HG03060 (cell line): ENCODE measurements around the gene LMOD1.
"Not testable (repeated sequence)": the region's sequence is repeated elsewhere in the genome, so short reads cannot be mapped to it uniquely, and the experiment has no call there.

ENCODE experiments used
- ATAC-seq: cut with Tn5 transposase; IDR thresholded peaks from one replicate; pipeline ENCODE4 v1.9.1; 2021; ENCODE audit warnings: low read depth, moderate number of reproducible peaks; ENCODE audit not compliant: unreplicated experiment

The LMOD1 gene

DNA sequence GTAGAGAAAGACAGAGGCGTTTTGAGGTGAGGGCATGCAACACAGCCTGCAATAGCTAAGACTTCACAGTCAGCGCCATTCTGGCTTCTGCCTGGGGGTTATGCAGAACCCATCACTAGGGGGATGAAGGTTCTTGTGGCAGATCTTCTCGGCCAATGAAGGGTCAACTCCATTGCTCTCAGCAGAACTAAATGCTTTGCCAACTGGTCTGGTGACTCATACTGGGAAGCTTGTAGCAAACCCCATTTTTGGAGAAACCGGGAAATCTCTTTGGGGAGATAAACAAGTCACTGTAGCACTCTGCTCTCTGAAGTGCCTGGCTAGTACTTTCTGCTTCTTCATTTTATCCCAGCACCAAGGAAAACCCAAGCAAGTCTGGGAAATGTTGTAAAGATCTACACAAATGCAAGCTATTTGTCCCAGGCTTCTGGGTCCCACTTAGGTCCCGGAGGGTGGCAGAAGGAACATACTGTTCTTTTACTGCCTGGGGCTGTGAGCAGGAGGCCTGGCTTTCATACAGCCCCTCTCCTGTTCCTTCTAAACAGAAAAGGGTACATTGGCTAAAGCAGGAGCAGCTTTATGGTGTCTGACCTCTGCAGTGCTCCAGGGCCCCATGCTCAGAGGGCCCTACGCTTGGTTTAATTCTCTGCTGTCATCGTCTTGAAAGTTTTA lies 28.9 kb downstream of the LMOD1 start:
- ATAC-seq, result no peak

DNA sequence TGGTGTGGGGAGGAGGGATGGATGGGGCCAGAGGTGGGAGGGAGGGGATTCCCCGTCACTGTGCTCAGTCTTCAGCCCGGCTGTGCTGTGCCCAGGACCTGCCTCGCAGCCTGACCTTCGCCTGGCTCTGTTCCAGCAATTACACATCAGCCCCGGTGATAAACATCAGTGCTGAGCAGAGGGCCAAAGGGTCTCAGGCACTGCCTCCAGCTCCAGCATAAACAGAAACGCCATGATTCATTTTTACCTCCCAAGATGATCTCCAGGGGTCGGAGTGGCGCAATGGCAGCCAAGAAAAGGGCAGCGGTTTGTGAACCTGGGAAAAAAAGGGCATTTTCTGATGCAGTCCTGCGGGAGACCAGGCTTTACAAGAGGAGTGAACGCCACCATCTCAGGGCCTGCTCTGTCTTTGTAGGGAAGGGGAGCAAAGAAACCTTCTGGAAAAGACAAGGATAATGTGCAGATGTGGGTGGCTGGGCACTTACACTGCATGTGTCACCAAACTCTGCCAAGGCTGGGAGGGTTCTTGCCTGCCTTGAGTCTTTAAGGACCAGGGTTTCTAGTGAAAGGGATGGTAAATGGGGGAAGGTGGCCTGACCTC lies 29.6 kb downstream of the LMOD1 start:
- ATAC-seq, result no peak

GRCh38 chr1:201914456-201915235 lies 31.7 kb downstream of the LMOD1 start:
- no peak for ATAC-seq

- no peak for ATAC-seq
Measured at GRCh38 chr1:201912832-201913231, 33.5 kb downstream of the LMOD1 start.

DNA sequence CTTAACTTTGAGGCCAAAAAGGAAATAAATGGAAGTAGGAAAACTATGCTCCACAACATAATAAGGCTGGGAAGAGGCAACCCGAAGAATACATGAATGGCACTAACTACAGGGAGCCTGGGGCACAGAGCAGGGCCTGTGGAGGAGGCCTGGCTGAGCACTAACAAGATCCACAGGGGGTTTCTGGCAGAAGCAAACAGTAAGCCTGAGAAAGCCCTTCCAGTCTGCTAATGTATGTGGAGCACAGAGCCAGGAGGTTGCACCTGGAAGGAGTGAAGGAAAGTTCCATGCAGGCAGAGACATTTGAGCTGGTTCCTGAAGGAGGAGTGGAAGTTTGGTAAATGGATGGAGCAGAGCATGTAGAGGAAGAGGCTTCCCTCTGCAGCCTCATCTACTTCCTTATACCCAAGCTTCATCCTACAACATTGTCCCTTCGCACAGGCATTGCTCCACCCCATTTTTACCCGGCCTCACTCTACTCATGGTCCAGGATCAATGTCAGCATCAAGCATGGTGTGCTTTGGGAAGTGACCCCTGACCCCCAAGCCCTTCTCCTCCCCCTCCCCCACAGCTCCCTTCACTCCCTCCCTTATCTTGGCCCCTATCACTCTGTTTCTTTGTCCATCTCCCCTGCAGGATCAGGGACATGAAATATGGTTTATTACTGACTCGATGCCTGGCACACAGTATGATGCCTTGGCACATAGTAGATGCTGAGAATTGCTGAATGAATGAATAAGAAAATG lies 34.3 kb downstream of the LMOD1 start:
- no peak for ATAC-seq

DNA sequence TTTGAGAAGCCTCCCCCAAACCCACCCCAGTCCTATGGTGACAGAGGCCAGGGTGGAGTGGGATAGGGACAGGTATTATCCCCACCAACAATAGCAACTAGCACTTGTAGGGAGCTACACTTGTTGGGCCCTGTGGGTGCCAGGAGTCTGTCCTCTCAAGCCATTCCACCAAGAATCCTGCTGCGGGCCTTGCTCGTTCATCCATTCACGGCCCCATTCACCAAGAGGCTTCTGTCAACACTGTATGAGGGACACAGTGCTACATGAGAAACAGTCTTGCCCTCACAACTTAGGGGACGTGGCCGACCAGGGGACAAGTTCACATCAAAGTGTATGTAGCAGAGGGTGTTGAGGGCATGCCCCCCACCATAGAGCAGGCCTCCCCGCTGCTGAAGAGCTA lies 38.7 kb downstream of the LMOD1 start:
- no peak for ATAC-seq

GRCh38 chr1:201906336-201906735 lies 40.0 kb downstream of the LMOD1 start:
- ATAC-seq, result no peak

GRCh38 chr1:201905234-201905890 lies 41.0 kb downstream of the LMOD1 start:
- no peak for ATAC-seq

DNA sequence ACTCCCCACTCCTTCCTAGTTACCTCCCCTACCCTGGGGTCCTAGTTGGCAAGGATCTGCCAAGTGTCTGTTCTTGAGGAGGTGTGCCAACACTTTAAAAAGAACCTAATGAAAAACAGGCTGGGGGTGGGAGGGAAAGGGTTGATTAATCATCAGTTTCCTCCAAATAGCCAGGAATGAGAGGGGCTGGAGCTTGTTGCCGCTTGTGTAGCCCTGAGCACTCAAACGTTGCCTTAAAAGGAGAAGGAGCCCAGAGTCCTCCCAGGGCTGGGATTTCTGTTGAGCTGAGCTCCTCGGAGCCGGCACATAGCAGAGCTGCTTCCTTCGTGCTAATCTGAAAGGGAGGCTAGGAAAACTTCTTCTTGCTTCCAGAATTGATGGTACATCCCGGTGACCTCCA lies 41.8 kb downstream of the LMOD1 start:
- ATAC-seq, result no peak

DNA sequence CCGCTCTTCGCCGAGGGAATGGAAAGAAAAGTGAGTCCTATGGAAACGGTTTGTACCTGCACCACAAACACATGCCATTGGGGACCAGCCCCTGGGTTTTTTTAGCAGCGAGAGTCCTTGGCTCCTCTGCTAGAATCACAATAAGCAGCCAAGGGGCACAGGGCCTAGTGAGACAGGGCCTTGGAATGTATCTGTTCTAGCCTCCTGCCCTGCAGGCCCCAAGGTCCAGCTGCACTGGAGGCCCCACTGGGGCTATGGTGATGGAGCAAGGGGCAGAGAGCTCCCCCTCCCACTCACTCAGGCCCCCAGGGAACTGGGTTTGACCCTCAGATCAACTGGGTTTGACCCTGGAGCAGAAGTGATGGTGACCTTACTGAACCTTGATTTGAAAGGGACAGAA lies 43.2 kb downstream of the LMOD1 start:
- ATAC-seq, result no peak

DNA sequence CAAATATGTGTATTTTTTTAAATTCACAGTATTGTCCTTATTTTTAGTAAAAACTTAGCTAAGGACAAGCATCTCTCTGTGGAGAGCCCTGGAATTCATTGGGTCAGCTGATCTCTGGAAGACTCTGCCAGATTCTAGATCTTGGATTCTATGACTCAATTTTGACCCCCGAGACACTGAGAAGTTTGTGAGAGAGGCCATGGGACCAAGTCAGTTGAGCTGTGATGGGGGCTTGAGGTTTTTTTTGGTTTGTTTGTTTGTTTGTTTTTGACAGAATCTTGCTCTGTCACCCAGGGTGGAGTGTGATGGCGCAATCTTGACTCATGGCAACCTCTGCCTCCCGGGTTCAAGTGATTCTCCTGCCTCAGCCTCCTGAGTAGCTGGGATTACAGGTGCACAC lies 44.1 kb downstream of the LMOD1 start:
- ATAC-seq, result no peak

GRCh38 chr1:201901036-201901435 lies 45.3 kb downstream of the LMOD1 start:
- not testable (repeated sequence) for ATAC-seq

GRCh38 chr1:201900476-201900875 lies 45.9 kb downstream of the LMOD1 start:
- no peak for ATAC-seq

- no peak for ATAC-seq
Measured at GRCh38 chr1:201899683-201900429, 46.5 kb downstream of the LMOD1 start.

DNA sequence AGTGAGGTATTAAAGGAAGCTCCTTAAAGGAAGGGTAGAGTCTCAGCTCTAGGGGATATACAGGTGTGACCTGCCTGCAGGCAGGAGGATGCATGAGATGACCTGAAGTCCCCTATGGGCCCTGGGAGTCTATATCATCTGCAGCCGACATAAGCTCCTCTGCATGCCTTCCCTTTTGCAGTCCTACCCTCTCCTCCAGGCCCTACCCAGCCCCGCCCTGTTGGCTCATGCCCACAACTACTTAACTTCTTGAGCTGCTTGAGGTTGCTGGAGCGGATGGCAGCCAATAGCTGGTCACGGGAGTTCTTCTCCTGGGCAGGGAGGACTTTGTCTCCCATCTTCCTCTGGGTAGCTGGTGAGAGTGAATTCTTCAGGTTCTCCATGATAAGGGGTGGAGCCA lies 47.4 kb downstream of the LMOD1 start:
- no peak for ATAC-seq

- ATAC-seq, result no peak
Measured at GRCh38 chr1:201898240-201898894, 48.0 kb downstream of the LMOD1 start.

- ATAC-seq, result no peak
Measured at GRCh38 chr1:201896951-201897391, 49.4 kb downstream of the LMOD1 start.

- ATAC-seq, result no peak
Measured at GRCh38 chr1:201895913-201896807, 50.2 kb downstream of the LMOD1 start.
